Ascending aorta (tissue), 2 donors: Measurements from ENCODE around the gene DOHH. TPM values are rescaled to one million over a fixed set of nuclear protein-coding genes. Genes with fewer than 3 reads are reported as not detected.
"Not testable (repeated sequence)": the region's sequence is repeated elsewhere in the genome, so short reads cannot be mapped to it uniquely, and the experiment has no call there.

ENCODE experiments used
- DNase-seq, 2 donors: peaks; one replicate each; pipeline ENCODE4 v3.0.0-alpha.2; 2019; ENCODE audit warnings: low spot score in 2 of 2
- H3K27ac ChIP-seq, 2 donors: fragments of 200-600 bp; sonication (generic); one replicate each; pipeline ENCODE4 v1.5.1; 2016 to 2017; ENCODE audit warnings: mild to moderate bottlenecking in 1 of 2
- H3K27me3 ChIP-seq: fragments of 200-600 bp; sonication (generic); one replicate; pipeline ENCODE4 v1.5.1; 2017
- H3K36me3 ChIP-seq, 2 donors: fragments of 200-600 bp; sonication (generic); one replicate each; pipeline ENCODE4 v1.5.1; 2016
- H3K4me1 ChIP-seq, 2 donors: fragments of 200-600 bp; sonication (generic); one replicate each; pipeline ENCODE4 v1.5.1; 2016 to 2017; ENCODE audit warnings: mild to moderate bottlenecking in 1 of 2
- H3K4me3 ChIP-seq, 2 donors: fragments of 200-600 bp; sonication (generic); one replicate each; pipeline ENCODE4 v1.5.1; 2016 to 2017; ENCODE audit warnings: mild to moderate bottlenecking in 1 of 2
- H3K9me3 ChIP-seq, 2 donors: fragments of 200-600 bp; sonication (generic); one replicate each; pipeline ENCODE4 v1.5.1; 2016
- intact Hi-C: fragments of 100-400 bp; cut with DNase I; formaldehyde crosslinking; loops from one replicate; pipeline ENCODE4 v1.15.1; 2023
- total RNA-seq: library from RNA; depleted of rRNA; stranded (reverse); fragments of >200 nt; gene quantifications from one replicate; pipeline ENCODE4 v1.1.0, GENCODE V29; 2016
- TF ChIP-seq, protein P1 (sequence below), 3 experiments: fragments of 200-600 bp in 2 of 3; fragments of 450-650 bp in 1 of 3; sonication (generic) in 2 of 3; IDR thresholded peaks; one replicate each; pipeline ENCODE4 v1.5.1; 2016 to 2019; ENCODE audit warnings: antibody characterized with exemption in 3 of 3, mild to moderate bottlenecking in 1 of 3, moderate library complexity in 1 of 3

The DOHH gene
- total RNA-seq, 1 donor from 2014 or later: 40.9 TPM

DNA sequence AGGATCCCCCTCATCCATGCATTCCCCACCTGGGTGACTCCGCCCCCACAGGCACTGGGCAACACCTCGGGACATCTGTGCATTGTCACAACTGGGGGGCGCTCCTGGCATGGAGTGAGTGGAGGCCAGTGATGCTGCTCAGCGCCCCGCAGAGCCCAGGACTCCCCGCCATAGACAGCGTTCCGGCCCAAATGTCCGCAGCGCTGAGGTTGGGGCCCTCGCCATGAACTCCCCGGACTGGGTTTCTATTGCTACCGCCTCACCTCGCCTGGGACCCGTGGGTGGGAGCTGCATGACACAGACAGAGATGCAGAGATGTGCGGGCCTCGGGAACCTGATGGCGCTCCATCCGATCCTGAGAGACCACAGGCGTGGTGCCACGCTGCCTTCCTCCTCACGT, 10.3 kb upstream of the DOHH start:
- Histone ChIP-seq H3K36me3 (peaks cover 0 to 12% of the 10 kb centered on the region in 2 donors), H3K4me3 (no peak overlapping the region), H3K4me1 (peaks cover 5% of the 10 kb centered on the region in 2 donors), H3K27me3 (no peaks in the 10 kb centered on the region), H3K27ac (no peak overlapping the region), H3K9me3 (no peaks in the 10 kb centered on the region)
- no peak for DNase-seq
- TF ChIP-seq, protein P1, sequence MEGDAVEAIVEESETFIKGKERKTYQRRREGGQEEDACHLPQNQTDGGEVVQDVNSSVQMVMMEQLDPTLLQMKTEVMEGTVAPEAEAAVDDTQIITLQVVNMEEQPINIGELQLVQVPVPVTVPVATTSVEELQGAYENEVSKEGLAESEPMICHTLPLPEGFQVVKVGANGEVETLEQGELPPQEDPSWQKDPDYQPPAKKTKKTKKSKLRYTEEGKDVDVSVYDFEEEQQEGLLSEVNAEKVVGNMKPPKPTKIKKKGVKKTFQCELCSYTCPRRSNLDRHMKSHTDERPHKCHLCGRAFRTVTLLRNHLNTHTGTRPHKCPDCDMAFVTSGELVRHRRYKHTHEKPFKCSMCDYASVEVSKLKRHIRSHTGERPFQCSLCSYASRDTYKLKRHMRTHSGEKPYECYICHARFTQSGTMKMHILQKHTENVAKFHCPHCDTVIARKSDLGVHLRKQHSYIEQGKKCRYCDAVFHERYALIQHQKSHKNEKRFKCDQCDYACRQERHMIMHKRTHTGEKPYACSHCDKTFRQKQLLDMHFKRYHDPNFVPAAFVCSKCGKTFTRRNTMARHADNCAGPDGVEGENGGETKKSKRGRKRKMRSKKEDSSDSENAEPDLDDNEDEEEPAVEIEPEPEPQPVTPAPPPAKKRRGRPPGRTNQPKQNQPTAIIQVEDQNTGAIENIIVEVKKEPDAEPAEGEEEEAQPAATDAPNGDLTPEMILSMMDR (IDR thresholded peaks at IDR 0.05): no peak
- intact Hi-C loops: no loop called here

DNA sequence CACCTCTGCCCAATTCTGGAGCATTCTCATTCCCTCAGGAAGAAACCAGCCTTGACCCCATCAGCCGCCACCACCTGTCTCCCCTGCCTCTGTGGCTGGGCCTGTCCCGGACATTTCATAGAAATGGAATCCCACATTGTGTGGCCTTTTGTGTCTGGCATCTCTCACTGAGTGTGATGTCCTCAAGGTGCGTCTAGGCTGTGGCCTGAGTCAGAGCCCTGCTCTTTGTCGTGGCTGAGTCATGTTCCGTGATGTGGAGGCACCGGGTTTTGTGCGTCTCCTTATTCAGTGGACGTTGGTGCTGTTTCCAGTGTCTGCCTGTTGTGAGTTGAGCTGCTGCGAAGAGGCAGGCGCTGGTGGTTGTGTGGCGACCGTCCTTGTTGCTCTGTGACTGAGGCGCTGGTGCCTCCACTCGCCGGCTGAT, 9.1 kb upstream of the DOHH start:
- H3K4me1 ChIP-seq: peaks cover 5 to 10% of the 10 kb centered on the region in 2 donors
- H3K9me3 ChIP-seq: no peaks in the 10 kb centered on the region
- H3K27me3 ChIP-seq: no peaks in the 10 kb centered on the region
- intact Hi-C loops: loop anchor here (5.0 to 10.0 kb wide), 4 partner anchors 48 to 735 kb away; partner anchors contain the start of genes HMG20B, MFSD12, TBXA2R and YJU2
- no peak for DNase-seq
- TF ChIP-seq, protein P1 (IDR thresholded peaks at IDR 0.05): no peak
- no peak overlapping the region for H3K27ac ChIP-seq
- H3K36me3 ChIP-seq: peaks cover 0 to 12% of the 10 kb centered on the region in 2 donors
- H3K4me3 ChIP-seq: no peak overlapping the region

DNA sequence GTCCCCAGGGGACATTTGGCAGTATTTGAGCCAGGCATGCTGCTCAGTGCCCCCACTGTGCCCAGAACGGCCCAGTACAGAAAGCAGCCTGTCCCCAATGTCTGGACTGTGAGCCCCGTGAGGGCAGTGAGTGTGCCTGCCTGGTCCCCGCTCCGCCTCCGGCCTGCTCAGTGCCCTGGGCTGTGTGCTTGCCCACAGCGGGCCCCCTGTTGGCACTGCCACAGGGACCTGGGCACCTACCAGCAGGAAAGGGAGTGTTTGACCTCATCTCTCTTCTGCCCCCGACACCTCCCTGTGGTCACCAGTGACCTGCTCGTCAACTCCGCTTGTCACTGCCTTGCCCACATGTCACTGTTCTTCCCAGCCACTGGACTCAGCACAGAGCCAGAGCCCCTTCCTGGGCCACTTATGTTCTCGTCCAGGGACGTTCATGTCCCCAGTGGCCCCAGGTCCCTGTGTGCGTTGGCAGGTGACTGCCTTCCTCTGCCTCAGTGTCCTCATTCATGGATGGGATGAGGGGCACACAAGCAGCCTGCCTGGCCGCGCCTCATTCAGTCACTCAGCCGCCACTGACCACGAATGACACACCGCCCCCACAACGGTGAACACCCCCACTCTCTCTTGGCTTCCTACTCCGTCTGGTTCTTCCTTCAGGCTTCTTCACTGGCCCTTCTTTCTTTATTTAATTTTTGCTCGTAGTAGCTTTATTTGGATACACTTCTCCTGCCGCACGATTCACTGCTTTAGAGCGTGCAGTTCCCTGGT, 8.5 kb upstream of the DOHH start:
- intact Hi-C loops: loop anchor here (5.0 to 10.0 kb wide), 4 partner anchors 48 to 736 kb away; partner anchors contain the start of genes HMG20B, MFSD12, TBXA2R and YJU2
- peaks cover 5 to 10% of the 10 kb centered on the region in 2 donors for H3K4me1 ChIP-seq

DNA sequence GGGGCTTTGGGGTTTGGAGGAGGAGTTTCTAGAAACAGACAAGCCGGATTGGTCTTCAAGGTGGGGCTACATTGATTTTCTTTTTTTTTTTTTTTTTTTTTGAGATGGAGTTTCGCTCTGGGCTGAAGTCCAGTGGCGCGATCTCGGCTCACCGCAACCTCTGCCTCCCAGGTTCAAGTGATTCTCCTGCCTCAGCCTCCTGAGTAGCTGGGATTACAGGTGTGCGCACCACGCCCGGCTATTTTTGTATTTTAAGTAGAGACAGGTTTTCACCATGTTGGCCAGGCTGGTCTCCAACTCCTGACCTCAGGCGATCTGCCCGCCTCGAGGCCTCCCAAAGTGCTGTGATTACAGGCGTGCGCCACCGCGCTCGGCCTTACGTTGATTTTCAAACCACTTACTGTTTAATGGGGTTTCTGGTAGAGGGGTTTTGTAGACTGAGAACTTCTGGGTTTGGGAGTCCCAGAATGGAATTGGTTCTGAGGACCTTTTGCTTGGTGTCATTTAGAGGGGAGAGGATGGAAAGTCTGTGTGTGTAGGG, 7.7 kb upstream of the DOHH start:
- peak overlapping the region; percentile 90 to 100 for H3K4me3 ChIP-seq
- not testable (repeated sequence) for H3K27me3 ChIP-seq, H3K9me3 ChIP-seq, H3K4me1 ChIP-seq, DNase-seq, H3K27ac ChIP-seq
- peaks cover 0 to 12% of the 10 kb centered on the region in 2 donors for H3K36me3 ChIP-seq
- intact Hi-C loops: loop anchor here (5.0 to 10.0 kb wide), 4 partner anchors 49 to 737 kb away; partner anchors contain the start of genes HMG20B, MFSD12, TBXA2R and YJU2

More for the DNA sequence above, 8.5 kb upstream of the DOHH start:
- Histone ChIP-seq H3K27me3 (no peaks in the 10 kb centered on the region), H3K27ac (no peak overlapping the region), H3K9me3 (no peaks in the 10 kb centered on the region), H3K36me3 (peaks cover 0 to 12% of the 10 kb centered on the region in 2 donors), H3K4me3 (no peak overlapping the region)
- TF ChIP-seq, protein P1 (IDR thresholded peaks at IDR 0.05): no peak
- no peak for DNase-seq

DNA sequence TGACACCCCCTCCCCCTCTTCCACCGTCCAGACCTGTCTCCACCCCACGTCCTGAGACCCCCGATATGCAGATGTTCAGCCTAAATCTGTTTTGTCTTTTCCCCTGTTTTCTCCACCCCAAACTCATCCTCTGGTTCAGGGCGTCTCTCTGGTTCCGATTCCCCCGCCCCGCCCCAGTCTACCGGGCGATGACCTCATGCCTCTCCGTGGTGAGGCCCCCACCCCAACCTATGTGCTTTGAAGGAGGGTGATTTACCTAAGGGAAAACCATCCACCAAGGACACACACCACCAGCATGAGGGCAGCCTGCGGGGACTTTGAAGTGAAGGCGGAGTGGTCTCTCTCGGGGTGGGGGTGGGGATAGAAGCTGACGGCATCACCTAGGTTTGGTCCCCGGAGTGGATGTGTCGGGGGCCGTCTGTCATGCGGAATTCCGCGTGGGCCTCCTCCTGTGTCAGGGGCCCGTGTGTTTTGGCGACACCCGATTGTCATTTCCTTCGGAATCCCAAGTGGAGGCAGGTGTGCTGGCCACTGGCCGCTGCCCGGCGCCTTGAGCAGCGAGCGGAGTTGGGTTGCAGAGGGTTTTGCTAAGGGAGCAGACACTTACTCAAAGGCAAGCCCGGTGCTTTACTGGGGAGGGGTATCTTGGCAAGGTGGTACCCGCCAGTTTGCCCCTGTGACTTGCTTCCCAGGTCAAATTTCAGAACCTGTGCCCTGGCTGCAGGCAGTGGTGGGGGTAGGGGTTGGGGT, 7.1 kb upstream of the DOHH start:
- intact Hi-C loops: loop anchor here (5.0 to 10.0 kb wide), 4 partner anchors 50 to 737 kb away; partner anchors contain the start of genes HMG20B, MFSD12, TBXA2R and YJU2
- peak overlapping the region; percentile 90 to 100 for H3K4me3 ChIP-seq
- H3K4me1 ChIP-seq: peaks cover 5 to 10% of the 10 kb centered on the region in 2 donors
- no peak for DNase-seq
- H3K27ac ChIP-seq: peak overlapping the region in 1 of 2 donors; percentile 80
- H3K36me3 ChIP-seq: peaks cover 0 to 12% of the 10 kb centered on the region in 2 donors
- no peaks in the 10 kb centered on the region for H3K9me3 ChIP-seq
- TF ChIP-seq, protein P1 (IDR thresholded peaks at IDR 0.05): no peak
- H3K27me3 ChIP-seq: no peaks in the 10 kb centered on the region
